PC-9 (cell line): ENCODE measurements around the gene DMBT1. TPM values are rescaled to one million over a fixed set of nuclear protein-coding genes. Genes with fewer than 3 reads are reported as not detected.

Experiments used
- BruUV-seq: library from RNA; stranded (reverse); fragments of 400-500 nt; replicated peaks from 2 replicates; lab custom pipeline; 2021; lab: Mats Ljungman, UMichigan
- CTCF ChIA-PET: fragments of 300-600 bp; sonication (Branson Sonifier 250); formaldehyde crosslinking; loops from one replicate; lab custom pipeline; 2022; ENCODE audit warnings: antibody characterized with exemption; lab: Charles Lee
- POLR2A ChIA-PET: fragments of 300-600 bp; sonication (Branson Sonifier 250); formaldehyde crosslinking; loops from one replicate; lab custom pipeline; 2022; ENCODE audit warnings: antibody characterized with exemption; ENCODE audit not compliant: unreplicated experiment; lab: Charles Lee
- DNase-seq, 2 experiments: peaks; one replicate each; pipeline versions ENCODE4 v3.0.0 to v3.0.0-alpha.2; 2015 to 2022; ENCODE audit warnings: mixed read lengths in 1 of 2
- H2AFZ ChIP-seq: fragments of 200-600 bp; sonication (generic); 2 replicates; pipeline ENCODE4 v1.8.1; 2017; ENCODE audit warnings: antibody characterized with exemption
- H3F3A ChIP-seq: fragments of 200-600 bp; sonication (generic); 2 replicates; pipeline ENCODE4 v1.8.1; 2017; ENCODE audit warnings: antibody characterized with exemption, mild to moderate bottlenecking, low read depth; ENCODE audit not compliant: insufficient read depth
- H3K27ac ChIP-seq: fragments of 200-600 bp; sonication (generic); 2 replicates; pipeline ENCODE4 v1.6.1; 2016; ENCODE audit warnings: mixed run types
- H3K27me3 ChIP-seq: fragments of 200-600 bp; sonication (generic); 2 replicates; pipeline ENCODE4 v1.6.1; 2016; ENCODE audit warnings: low read depth, mixed run types; ENCODE audit not compliant: insufficient read depth
- H3K36me3 ChIP-seq: fragments of 200-600 bp; sonication (generic); 2 replicates; pipeline ENCODE4 v1.6.1; 2016; ENCODE audit warnings: low read depth, mixed run types
- H3K4me1 ChIP-seq: fragments of 200-600 bp; sonication (generic); replicated peaks from 2 replicates; pipeline ENCODE4 v1.6.1; 2016; ENCODE audit warnings: mixed run types; ENCODE audit not compliant: insufficient read depth
- H3K4me2 ChIP-seq: fragments of 200-600 bp; sonication (generic); 2 replicates; pipeline ENCODE4 v1.6.1; 2017; ENCODE audit warnings: mixed run types
- H3K4me3 ChIP-seq: fragments of 200-600 bp; sonication (generic); 2 replicates; pipeline ENCODE4 v1.6.1; 2016; ENCODE audit warnings: mixed run types
- H3K79me2 ChIP-seq: fragments of 200-600 bp; sonication (generic); 2 replicates; pipeline ENCODE4 v1.6.1; 2017; ENCODE audit warnings: low read depth, mixed run types
- H3K9me2 ChIP-seq: fragments of 200-600 bp; sonication (generic); 2 replicates; pipeline ENCODE4 v1.8.1; 2017; ENCODE audit warnings: mild to moderate bottlenecking; ENCODE audit not compliant: insufficient read depth
- H3K9me3 ChIP-seq: fragments of 200-600 bp; sonication (generic); 2 replicates; pipeline ENCODE4 v1.8.1; 2016; ENCODE audit warnings: low read depth; ENCODE audit not compliant: insufficient read depth
- H4K20me1 ChIP-seq: fragments of 200-600 bp; sonication (generic); 2 replicates; pipeline ENCODE4 v1.8.1; 2017; ENCODE audit not compliant: insufficient read depth
- CTCF ChIP-seq: fragments of 200-600 bp; sonication (generic); conservative IDR thresholded peaks from 2 replicates; pipeline ENCODE4 v1.6.1; 2017; ENCODE audit warnings: mixed run types, antibody characterized with exemption, mild to moderate bottlenecking, moderate library complexity
- EZH2 ChIP-seq: fragments of 200-600 bp; sonication (generic); IDR thresholded peaks from 2 replicates; pipeline ENCODE4 v1.8.0; 2017; ENCODE audit warnings: antibody characterized with exemption, low read depth
- intact Hi-C: fragments of 100-400 bp; cut with micrococcal nuclease; formaldehyde crosslinking; loops from one replicate; pipeline ENCODE4 v1.10.0; 2022; ENCODE audit not compliant: unreplicated experiment
- total RNA-seq: library from RNA; stranded (reverse); gene quantifications from 2 replicates; pipeline ENCODE4 v1.2.3, GENCODE V29; 2021

Gene DMBT1
- total RNA-seq, 1 experiment from 2014 or later = 0.98 TPM

- no peak for DNase-seq
- Histone ChIP-seq H3F3A (no peaks in the 10 kb centered on the region), H3K79me2 (no peaks in the 10 kb centered on the region), H2AFZ (no peak overlapping the region), H3K27ac (no peak overlapping the region), H3K4me2 (no peak overlapping the region), H4K20me1 (no peaks in the 10 kb centered on the region), H3K4me3 (no peak overlapping the region), H3K4me1 (no peaks in the 10 kb centered on the region), H3K27me3 (peaks cover 23% of the 10 kb centered on the region), H3K36me3 (no peaks in the 10 kb centered on the region), H3K9me2 (no peaks in the 10 kb centered on the region), H3K9me3 (no peaks in the 10 kb centered on the region)
- no TSS peak for BruUV-seq
- ChIA-PET CTCF (no interaction called here), POLR2A (no interaction called here)
- intact Hi-C loops = no loop called here
- TF ChIP-seq EZH2 (no peak), CTCF (no peak)
Observed at GRCh38 chr10:122673731-122674130, 113.2 kb downstream of the DMBT1 start.

- Histone ChIP-seq H3K4me2 (no peak overlapping the region), H3K27me3 (peaks cover 23% of the 10 kb centered on the region), H3K36me3 (no peaks in the 10 kb centered on the region), H3K79me2 (no peaks in the 10 kb centered on the region), H3K9me3 (no peaks in the 10 kb centered on the region), H4K20me1 (no peaks in the 10 kb centered on the region), H3K9me2 (no peaks in the 10 kb centered on the region), H3F3A (no peaks in the 10 kb centered on the region), H2AFZ (no peak overlapping the region), H3K4me3 (no peak overlapping the region), H3K27ac (no peak overlapping the region), H3K4me1 (no peaks in the 10 kb centered on the region)
- TF ChIP-seq EZH2 = no peak
- TF ChIP-seq CTCF = no peak
- no TSS peak for BruUV-seq
- no peak for DNase-seq
- ChIA-PET CTCF (no interaction called here), POLR2A (no interaction called here)
- intact Hi-C loops = no loop called here
Observed at GRCh38 chr10:122674781-122675180, 114.2 kb downstream of the DMBT1 start.

- no peaks in the 10 kb centered on the region for H3F3A ChIP-seq
- peaks cover 23% of the 10 kb centered on the region for H3K27me3 ChIP-seq
- no peaks in the 10 kb centered on the region for H3K79me2 ChIP-seq
- no peak overlapping the region for H2AFZ ChIP-seq
- no peak overlapping the region for H3K4me3 ChIP-seq
- no peak for DNase-seq
- H4K20me1 ChIP-seq = no peaks in the 10 kb centered on the region
- no peaks in the 10 kb centered on the region for H3K4me1 ChIP-seq
- no peak overlapping the region for H3K4me2 ChIP-seq
- no peaks in the 10 kb centered on the region for H3K36me3 ChIP-seq
- H3K27ac ChIP-seq = no peak overlapping the region
- ChIA-PET CTCF (no interaction called here), POLR2A (no interaction called here)
- no peaks in the 10 kb centered on the region for H3K9me3 ChIP-seq
- no TSS peak for BruUV-seq
- no peaks in the 10 kb centered on the region for H3K9me2 ChIP-seq
- intact Hi-C loops = no loop called here
- no peak for TF ChIP-seq EZH2
- TF ChIP-seq CTCF = no peak
Observed at GRCh38 chr10:122675278-122675677, 114.7 kb downstream of the DMBT1 start.
